Suprapubic skin (tissue), 4 donors: ENCODE data around the gene CACNA1H. TPM values are rescaled to one million over a fixed set of nuclear protein-coding genes. Genes with fewer than 3 reads are reported as not detected.
"Not testable (repeated sequence)": the region's sequence is repeated elsewhere in the genome, so short reads cannot be mapped to it uniquely, and the experiment has no call there.

ENCODE experiments used
- DNase-seq, 2 donors: peaks; one replicate each; pipeline ENCODE4 v3.0.0-alpha.2; 2019; ENCODE audit warnings: low spot score in 2 of 2
- H3K27ac ChIP-seq: fragments of 200-600 bp; sonication (generic); one replicate; pipeline ENCODE4 v1.5.1; 2019
- H3K27me3 ChIP-seq: fragments of 200-600 bp; sonication (generic); one replicate; pipeline ENCODE4 v1.5.1; 2019
- H3K36me3 ChIP-seq: fragments of 200-600 bp; sonication (generic); one replicate; pipeline ENCODE4 v1.5.1; 2019
- H3K4me1 ChIP-seq: fragments of 200-600 bp; sonication (generic); one replicate; pipeline ENCODE4 v1.5.1; 2019
- H3K4me3 ChIP-seq: fragments of 200-600 bp; sonication (generic); one replicate; pipeline ENCODE4 v1.5.1; 2019; ENCODE audit warnings: mild to moderate bottlenecking
- H3K9me3 ChIP-seq: fragments of 200-600 bp; sonication (generic); one replicate; pipeline ENCODE4 v1.5.1; 2019
- CTCF ChIP-seq, 2 donors: fragments of 200-600 bp in 1 of 2; fragments of 450-650 bp in 1 of 2; sonication (generic) in 1 of 2; IDR thresholded peaks; one replicate each; pipeline ENCODE4 v1.5.1; 2016 to 2019; ENCODE audit warnings: antibody characterized with exemption in 2 of 2, mild to moderate bottlenecking in 1 of 2, moderate library complexity in 1 of 2
- EP300 ChIP-seq: sonication (generic); formaldehyde crosslinking; IDR thresholded peaks from one replicate; pipeline ENCODE4 v1.6.1; 2017; ENCODE audit warnings: antibody characterized with exemption
- POLR2A ChIP-seq, 2 donors: fragments of 450-650 bp; IDR thresholded peaks; one replicate each; pipeline ENCODE4 v1.6.1; 2017; ENCODE audit warnings: antibody characterized with exemption in 2 of 2, mild to moderate bottlenecking in 2 of 2, moderate library complexity in 2 of 2
- POLR2AphosphoS5 ChIP-seq, 3 donors: sonication (generic); formaldehyde crosslinking; IDR thresholded peaks; one replicate each; pipeline ENCODE4 v1.6.1; 2017; ENCODE audit warnings: antibody characterized with exemption in 3 of 3
- whole genome bisulfite sequencing: methylation state at CpG from one replicate; pipeline ENCODE4 v1.1.5; 2018; 5-methylcytosine and 5-hydroxymethylcytosine counted together
- total RNA-seq, 4 donors: library from RNA; depleted of rRNA; stranded (reverse); fragments of >200 nt; gene quantifications; one replicate each; pipeline ENCODE4 v1.1.0, GENCODE V29; 2016

Gene CACNA1H
- total RNA-seq, 4 donors from 2014 or later = 19.4 to 167 (median 38.4) TPM

GRCh38 chr16:1263591-1264344, 110.9 kb downstream of the CACNA1H start:
- peaks cover 64% of the 10 kb centered on the region for H3K27me3 ChIP-seq
- H3K9me3 ChIP-seq = no peaks in the 10 kb centered on the region
- no peak overlapping the region for H3K27ac ChIP-seq
- TF ChIP-seq CTCF (IDR thresholded peaks at IDR 0.05) (no peak), POLR2AphosphoS5 (IDR thresholded peaks at IDR 0.05) (no peak), POLR2A (IDR thresholded peaks at IDR 0.05) (no peak), EP300 (no peak)
- H3K4me3 ChIP-seq = no peak overlapping the region
- 68% methylated on average over 9 of the region's 15 CpGs for WGBS
- DNase-seq = peak in 1 of 2 donors; percentile 46
- no peaks in the 10 kb centered on the region for H3K36me3 ChIP-seq
- peaks cover 7% of the 10 kb centered on the region for H3K4me1 ChIP-seq

GRCh38 chr16:1264345-1265089, 111.6 kb downstream of the CACNA1H start:
- no peak for TF ChIP-seq POLR2A (IDR thresholded peaks at IDR 0.05)
- no peak for TF ChIP-seq EP300
- no peak for TF ChIP-seq POLR2AphosphoS5 (IDR thresholded peaks at IDR 0.05)
- no peak for TF ChIP-seq CTCF (IDR thresholded peaks at IDR 0.05)
- Histone ChIP-seq H3K9me3 (no peaks in the 10 kb centered on the region), H3K27ac (no peak overlapping the region), H3K4me1 (no peaks in the 10 kb centered on the region), H3K36me3 (no peaks in the 10 kb centered on the region), H3K4me3 (no peak overlapping the region), H3K27me3 (peaks cover 58% of the 10 kb centered on the region)
- WGBS = 83% methylated on average over 16 of the region's 16 CpGs
- DNase-seq = no peak

GRCh38 chr16:1265090-1265630, 112.3 kb downstream of the CACNA1H start:
- Histone ChIP-seq H3K4me3 (no peak overlapping the region), H3K36me3 (no peaks in the 10 kb centered on the region), H3K27me3 (peaks cover 54% of the 10 kb centered on the region), H3K27ac (no peak overlapping the region), H3K9me3 (no peaks in the 10 kb centered on the region), H3K4me1 (no peaks in the 10 kb centered on the region)
- TF ChIP-seq POLR2AphosphoS5 (IDR thresholded peaks at IDR 0.05) (no peak), POLR2A (IDR thresholded peaks at IDR 0.05) (no peak), CTCF (IDR thresholded peaks at IDR 0.05) (no peak), EP300 (no peak)
- DNase-seq = peak in 1 of 2 donors; percentile 55
- 60% methylated on average over 10 of the region's 13 CpGs for WGBS

GRCh38 chr16:1265826-1266225, 112.9 kb downstream of the CACNA1H start:
- H3K4me3 ChIP-seq = no peak overlapping the region
- TF ChIP-seq POLR2AphosphoS5 (IDR thresholded peaks at IDR 0.05) (no peak), CTCF (IDR thresholded peaks at IDR 0.05) (no peak), EP300 (no peak)
- H3K27me3 ChIP-seq = peaks cover 47% of the 10 kb centered on the region
- no peaks in the 10 kb centered on the region for H3K4me1 ChIP-seq
- H3K36me3 ChIP-seq = no peaks in the 10 kb centered on the region
- WGBS = 77% methylated on average over 4 of the region's 19 CpGs
- H3K9me3 ChIP-seq = no peaks in the 10 kb centered on the region
- H3K27ac ChIP-seq = no peak overlapping the region
- peak in 1 of 2 donors; percentile 40 for DNase-seq

GRCh38 chr16:1269418-1269817, 116.5 kb downstream of the CACNA1H start:
- DNase-seq = peak in 1 of 2 donors; percentile 37
- H3K27me3 ChIP-seq = peaks cover 33% of the 10 kb centered on the region
- not testable (repeated sequence) for H3K4me1 ChIP-seq, H3K9me3 ChIP-seq, H3K27ac ChIP-seq, H3K36me3 ChIP-seq, H3K4me3 ChIP-seq
- WGBS = 98% methylated on average over 7 of the region's 7 CpGs
